Measurements from ENCODE around the gene PAX5. TPM values are rescaled to one million over a fixed set of nuclear protein-coding genes. Genes with fewer than 3 reads are reported as not detected.

PAX5 gene
- polyA plus RNA-seq, 1 of the 3 experiments (the other 2 are of a cell fraction), result 0.05 TPM

DNA sequence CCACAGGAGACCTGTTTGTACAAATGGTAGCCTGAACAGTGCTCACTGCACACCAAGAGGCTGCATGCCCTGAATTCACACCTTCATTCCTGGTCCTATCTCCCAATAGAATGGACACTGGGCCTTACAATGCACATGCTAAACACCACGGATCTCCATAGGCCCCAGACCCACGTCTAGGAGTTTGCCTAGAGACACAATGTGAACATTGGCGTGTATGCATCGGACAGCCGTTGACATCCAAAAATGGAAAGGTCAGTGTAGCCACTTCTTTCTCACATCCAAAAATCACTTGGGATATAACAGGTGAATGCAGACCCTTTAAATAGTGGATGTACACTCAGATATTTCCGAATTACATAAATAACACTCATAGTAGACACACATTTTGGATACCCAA lies 927 bp downstream of the PAX5 start (continued):
- TF ChIP-seq, protein P1, sequence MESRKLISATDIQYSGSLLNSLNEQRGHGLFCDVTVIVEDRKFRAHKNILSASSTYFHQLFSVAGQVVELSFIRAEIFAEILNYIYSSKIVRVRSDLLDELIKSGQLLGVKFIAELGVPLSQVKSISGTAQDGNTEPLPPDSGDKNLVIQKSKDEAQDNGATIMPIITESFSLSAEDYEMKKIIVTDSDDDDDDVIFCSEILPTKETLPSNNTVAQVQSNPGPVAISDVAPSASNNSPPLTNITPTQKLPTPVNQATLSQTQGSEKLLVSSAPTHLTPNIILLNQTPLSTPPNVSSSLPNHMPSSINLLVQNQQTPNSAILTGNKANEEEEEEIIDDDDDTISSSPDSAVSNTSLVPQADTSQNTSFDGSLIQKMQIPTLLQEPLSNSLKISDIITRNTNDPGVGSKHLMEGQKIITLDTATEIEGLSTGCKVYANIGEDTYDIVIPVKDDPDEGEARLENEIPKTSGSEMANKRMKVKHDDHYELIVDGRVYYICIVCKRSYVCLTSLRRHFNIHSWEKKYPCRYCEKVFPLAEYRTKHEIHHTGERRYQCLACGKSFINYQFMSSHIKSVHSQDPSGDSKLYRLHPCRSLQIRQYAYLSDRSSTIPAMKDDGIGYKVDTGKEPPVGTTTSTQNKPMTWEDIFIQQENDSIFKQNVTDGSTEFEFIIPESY (IDR thresholded peaks at IDR 0.05; ENCODE audit: borderline replicate concordance, low read depth), result no peak
- TF ChIP-seq SIN3A (IDR thresholded peaks at IDR 0.05; ENCODE audit: borderline replicate concordance, low read depth, low read length) (no peak), FOXM1 (IDR thresholded peaks at IDR 0.05; ENCODE audit: low read depth) (no peak), MEF2A (IDR thresholded peaks at IDR 0.05; ENCODE audit: borderline replicate concordance, low read depth) (no peak), NRF1 (IDR thresholded peaks at IDR 0.05; ENCODE audit: low read depth, low read length) (no peak), TEAD4 (IDR thresholded peaks at IDR 0.05; ENCODE audit: borderline replicate concordance, insufficient read depth) (no peak)

DNA sequence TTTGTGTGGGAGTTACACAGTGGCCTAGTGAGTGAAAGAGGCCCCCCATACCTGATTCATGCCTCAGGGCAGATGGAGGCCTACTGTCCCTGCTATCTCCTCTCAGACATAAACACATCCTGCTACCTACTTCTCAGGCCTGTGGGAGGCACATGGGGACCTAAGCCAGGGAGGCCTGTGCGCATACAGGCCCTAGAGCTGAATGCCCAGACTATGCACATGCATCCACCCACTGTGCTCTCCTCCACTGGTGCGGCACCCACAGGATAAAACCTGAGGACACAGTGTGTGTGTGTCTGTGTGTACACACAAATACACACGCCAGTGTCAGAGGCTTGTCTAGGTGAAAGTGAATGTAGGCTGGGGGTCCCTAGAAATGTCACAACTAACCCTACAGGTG lies 1.4 kb downstream of the PAX5 start:
- CTCF ChIA-PET, result interaction anchor here (2.1 kb wide), 1 partner anchor 159 kb away, joined by 6 read pairs; no protein-coding TSS in a partner anchor
- peaks cover 3 to 13% of the 10 kb centered on the region in 2 experiments; a peak in 1 of 4 replicates for H3K4me1 ChIP-seq (ENCODE audit: control insufficient read depth in 1 of 2, insufficient read depth in 2 of 2, low read depth in 1 of 2, low read length in 1 of 2)
- H3K9me3 ChIP-seq, result no peaks in the 10 kb centered on the region
- peaks cover 72% of the 10 kb centered on the region for H3K27me3 ChIP-seq (ENCODE audit: insufficient read depth)
- no peaks in the 10 kb centered on the region for H3K79me2 ChIP-seq (ENCODE audit: insufficient read depth)
- DNase-seq, result no peak
- H3K36me3 ChIP-seq (replicated peaks in 1 of 2; ENCODE audit: control insufficient read depth in 1 of 2, insufficient read depth in 2 of 2, low read length in 1 of 2), result no peaks in the 10 kb centered on the region
- H3K9me2 ChIP-seq, result no peaks in the 10 kb centered on the region
- TF ChIP-seq NRF1 (IDR thresholded peaks at IDR 0.05; ENCODE audit: low read depth, low read length) (no peak), GABPA (IDR thresholded peaks at IDR 0.05; ENCODE audit: low read depth) (no peak), TAF1 (IDR thresholded peaks at IDR 0.05; ENCODE audit: borderline replicate concordance, low read depth, low read length) (no peak), TCF12 (IDR thresholded peaks at IDR 0.05) (no peak), MEF2A (IDR thresholded peaks at IDR 0.05; ENCODE audit: borderline replicate concordance, low read depth) (no peak), JUND (IDR thresholded peaks at IDR 0.05) (no peak)
- TF ChIP-seq, protein P2, sequence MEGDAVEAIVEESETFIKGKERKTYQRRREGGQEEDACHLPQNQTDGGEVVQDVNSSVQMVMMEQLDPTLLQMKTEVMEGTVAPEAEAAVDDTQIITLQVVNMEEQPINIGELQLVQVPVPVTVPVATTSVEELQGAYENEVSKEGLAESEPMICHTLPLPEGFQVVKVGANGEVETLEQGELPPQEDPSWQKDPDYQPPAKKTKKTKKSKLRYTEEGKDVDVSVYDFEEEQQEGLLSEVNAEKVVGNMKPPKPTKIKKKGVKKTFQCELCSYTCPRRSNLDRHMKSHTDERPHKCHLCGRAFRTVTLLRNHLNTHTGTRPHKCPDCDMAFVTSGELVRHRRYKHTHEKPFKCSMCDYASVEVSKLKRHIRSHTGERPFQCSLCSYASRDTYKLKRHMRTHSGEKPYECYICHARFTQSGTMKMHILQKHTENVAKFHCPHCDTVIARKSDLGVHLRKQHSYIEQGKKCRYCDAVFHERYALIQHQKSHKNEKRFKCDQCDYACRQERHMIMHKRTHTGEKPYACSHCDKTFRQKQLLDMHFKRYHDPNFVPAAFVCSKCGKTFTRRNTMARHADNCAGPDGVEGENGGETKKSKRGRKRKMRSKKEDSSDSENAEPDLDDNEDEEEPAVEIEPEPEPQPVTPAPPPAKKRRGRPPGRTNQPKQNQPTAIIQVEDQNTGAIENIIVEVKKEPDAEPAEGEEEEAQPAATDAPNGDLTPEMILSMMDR (IDR thresholded peaks at IDR 0.05), result no peak
- TF ChIP-seq, protein P3, sequence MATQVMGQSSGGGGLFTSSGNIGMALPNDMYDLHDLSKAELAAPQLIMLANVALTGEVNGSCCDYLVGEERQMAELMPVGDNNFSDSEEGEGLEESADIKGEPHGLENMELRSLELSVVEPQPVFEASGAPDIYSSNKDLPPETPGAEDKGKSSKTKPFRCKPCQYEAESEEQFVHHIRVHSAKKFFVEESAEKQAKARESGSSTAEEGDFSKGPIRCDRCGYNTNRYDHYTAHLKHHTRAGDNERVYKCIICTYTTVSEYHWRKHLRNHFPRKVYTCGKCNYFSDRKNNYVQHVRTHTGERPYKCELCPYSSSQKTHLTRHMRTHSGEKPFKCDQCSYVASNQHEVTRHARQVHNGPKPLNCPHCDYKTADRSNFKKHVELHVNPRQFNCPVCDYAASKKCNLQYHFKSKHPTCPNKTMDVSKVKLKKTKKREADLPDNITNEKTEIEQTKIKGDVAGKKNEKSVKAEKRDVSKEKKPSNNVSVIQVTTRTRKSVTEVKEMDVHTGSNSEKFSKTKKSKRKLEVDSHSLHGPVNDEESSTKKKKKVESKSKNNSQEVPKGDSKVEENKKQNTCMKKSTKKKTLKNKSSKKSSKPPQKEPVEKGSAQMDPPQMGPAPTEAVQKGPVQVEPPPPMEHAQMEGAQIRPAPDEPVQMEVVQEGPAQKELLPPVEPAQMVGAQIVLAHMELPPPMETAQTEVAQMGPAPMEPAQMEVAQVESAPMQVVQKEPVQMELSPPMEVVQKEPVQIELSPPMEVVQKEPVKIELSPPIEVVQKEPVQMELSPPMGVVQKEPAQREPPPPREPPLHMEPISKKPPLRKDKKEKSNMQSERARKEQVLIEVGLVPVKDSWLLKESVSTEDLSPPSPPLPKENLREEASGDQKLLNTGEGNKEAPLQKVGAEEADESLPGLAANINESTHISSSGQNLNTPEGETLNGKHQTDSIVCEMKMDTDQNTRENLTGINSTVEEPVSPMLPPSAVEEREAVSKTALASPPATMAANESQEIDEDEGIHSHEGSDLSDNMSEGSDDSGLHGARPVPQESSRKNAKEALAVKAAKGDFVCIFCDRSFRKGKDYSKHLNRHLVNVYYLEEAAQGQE (IDR thresholded peaks at IDR 0.05; ENCODE audit: low read depth, low read length), result no peak
- TF ChIP-seq, protein P4, sequence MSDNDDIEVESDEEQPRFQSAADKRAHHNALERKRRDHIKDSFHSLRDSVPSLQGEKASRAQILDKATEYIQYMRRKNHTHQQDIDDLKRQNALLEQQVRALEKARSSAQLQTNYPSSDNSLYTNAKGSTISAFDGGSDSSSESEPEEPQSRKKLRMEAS (IDR thresholded peaks at IDR 0.05; ENCODE audit: low read depth), result no peak
- TF ChIP-seq, protein P1 (IDR thresholded peaks at IDR 0.05; ENCODE audit: borderline replicate concordance, low read depth), result no peak
- TF ChIP-seq, protein P5, sequence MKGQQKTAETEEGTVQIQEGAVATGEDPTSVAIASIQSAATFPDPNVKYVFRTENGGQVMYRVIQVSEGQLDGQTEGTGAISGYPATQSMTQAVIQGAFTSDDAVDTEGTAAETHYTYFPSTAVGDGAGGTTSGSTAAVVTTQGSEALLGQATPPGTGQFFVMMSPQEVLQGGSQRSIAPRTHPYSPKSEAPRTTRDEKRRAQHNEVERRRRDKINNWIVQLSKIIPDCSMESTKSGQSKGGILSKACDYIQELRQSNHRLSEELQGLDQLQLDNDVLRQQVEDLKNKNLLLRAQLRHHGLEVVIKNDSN (IDR thresholded peaks at IDR 0.05; ENCODE audit: borderline replicate concordance, low read depth), result no peak
- no peaks in the 10 kb centered on the region for H4K20me1 ChIP-seq (ENCODE audit: insufficient read depth)
- no peaks in the 10 kb centered on the region for H3F3A ChIP-seq (replicated peaks; ENCODE audit: insufficient read depth)
- WGBS (ENCODE audit: low lambda C conversion rate), result 100% methylated on average over 1 of the region's 3 CpGs
- H3K9ac ChIP-seq, result no peak overlapping the region
- H3K27ac ChIP-seq (ENCODE audit: low read depth in 2 of 2, low read length in 1 of 2), result no peak overlapping the region
- H2AFZ ChIP-seq (ENCODE audit: low read depth), result no peak overlapping the region
- no peak overlapping the region for H3K4me3 ChIP-seq (ENCODE audit: low read depth in 2 of 2, low read length in 1 of 2)
- H3K4me2 ChIP-seq, result no peak overlapping the region
- POLR2A ChIA-PET, result no interaction called here
